NCI-H146 treated with DMSO at 0.1 percent for 48 hours (cell line): ENCODE results near the gene LIN54.
"Not testable (repeated sequence)": the region's sequence is repeated elsewhere in the genome, so short reads cannot be mapped to it uniquely, and the experiment has no call there.

ENCODE experiments used
- DNase-seq: peaks from one replicate; lab custom pipeline; 2025; ENCODE audit not compliant: unreplicated experiment; lab: John Stamatoyannopoulos, UW

LIN54 gene

DNA sequence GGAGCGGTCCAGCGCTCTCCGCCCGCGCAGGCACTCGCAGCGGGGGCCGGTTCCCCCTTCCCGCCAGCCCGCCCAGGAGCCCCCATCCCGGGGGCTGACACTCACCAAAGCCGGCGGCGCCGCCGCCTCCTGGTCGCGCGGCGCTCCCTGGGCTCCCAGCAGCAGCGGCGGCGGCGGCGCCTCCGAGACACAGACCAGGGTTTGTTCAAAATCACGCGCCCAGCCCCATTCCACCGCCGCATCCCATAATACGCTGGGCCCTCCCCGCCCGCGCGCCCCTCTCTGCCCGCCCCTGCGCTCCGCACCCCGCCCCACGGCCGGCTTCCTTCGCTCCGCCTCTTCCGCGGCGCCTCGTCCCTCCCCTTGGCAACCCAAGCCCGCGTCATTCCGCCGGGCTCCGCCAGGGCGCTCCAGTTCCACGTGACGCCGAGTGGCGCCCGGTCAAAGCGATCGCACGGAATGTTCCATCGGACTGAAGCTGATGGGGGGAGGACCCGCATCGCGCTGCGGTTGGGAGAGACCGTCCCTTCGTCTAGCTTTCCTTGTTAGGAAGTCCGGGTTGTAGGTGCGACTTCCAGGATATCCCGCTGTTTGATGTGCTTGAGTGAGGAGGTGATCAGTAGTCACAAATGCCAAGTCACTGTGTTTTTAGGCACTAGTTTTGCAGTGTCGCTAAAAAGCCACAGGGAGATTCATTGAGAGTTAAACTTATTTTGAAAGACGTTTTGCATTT lies 2.2 kb upstream of the LIN54 start:
- peak; percentile 65 for DNase-seq

DNA sequence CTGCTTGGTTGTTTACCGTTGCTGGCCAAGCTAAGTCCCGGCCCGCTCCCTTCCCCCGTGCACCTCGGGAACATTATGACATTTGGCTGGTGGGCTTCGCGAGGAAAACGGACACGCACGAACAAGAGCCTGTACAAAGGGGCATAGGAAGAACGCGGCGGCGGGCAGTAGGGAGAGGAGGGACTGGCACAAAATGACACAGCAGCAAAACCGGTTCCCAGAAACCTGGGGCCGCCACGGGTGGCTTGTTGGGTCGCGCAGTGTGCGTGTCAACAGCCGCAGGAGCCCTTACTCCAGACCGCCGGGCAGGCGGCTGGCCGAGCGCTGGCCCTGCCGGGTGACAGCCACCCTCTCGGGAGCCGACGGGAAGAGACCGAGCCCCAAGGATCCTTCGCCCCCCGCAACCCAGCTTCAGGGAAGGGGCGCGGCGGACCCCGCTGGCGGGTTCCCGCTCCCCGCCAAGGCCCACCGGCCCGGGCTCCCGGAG lies 1.6 kb upstream of the LIN54 start:
- no peak for DNase-seq

DNA sequence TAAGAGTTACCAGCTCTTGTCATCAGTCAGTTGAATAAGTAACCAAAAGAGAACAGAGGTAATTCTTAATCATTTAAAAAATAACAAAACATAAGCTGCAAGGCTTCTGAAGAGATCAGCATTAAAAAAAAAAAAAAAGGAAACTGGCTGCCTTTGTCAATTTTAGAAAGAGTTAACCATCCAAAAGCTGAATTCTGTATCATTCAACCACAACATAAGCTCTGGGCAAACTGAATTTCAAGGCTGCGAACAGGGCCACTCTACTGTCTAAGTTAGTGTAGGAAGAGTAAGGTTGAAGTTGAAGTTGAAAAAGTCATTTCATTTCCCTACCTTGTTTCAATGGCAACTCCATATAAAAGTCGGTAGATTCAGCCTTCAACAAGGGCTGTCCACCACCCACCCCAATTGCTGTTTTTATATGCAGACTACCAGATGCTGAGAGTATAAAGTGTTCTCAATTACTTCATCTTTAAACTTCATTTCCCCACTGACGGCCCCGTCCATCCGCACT lies 1.1 kb upstream of the LIN54 start:
- DNase-seq = no peak

DNA sequence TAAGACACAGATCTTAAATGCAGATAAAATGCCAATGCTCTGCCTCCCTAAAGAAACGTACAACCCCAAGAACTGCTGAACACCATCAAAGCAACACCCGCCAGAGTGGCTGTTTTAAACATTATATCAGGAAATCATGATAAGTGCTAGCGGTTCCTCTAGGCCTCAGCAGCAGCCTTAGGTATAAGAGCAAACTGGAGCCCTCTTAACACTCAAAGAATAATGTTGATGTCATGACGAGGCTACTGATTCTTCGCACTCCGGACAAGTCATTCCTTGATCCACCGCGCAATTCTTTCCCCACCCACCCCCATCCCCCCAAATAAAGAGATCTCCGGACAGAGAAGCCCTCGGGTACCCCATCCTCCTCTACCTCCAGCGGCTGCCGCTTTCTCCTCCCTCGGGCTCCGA lies 507 bp downstream of the LIN54 start:
- no peak for DNase-seq

DNA sequence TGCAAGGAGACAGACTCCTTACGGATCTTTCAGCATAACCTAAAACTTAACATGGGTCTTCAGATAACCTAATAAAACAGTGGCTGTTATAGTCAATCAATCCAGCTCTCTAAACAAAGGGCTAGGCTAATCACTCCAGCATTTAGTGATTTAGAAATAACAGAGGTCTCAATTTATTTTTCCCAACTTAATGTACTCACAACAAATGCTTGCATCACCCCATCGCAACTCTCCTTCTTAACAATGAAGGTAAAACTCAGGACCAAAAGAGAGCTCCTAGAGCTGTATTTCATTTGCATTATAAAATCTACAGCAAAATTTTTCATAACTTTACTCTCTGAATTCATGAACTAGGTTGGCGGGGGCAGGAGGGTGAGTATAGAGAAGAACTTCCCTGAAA lies 1.1 kb downstream of the LIN54 start:
- DNase-seq = no peak

DNA sequence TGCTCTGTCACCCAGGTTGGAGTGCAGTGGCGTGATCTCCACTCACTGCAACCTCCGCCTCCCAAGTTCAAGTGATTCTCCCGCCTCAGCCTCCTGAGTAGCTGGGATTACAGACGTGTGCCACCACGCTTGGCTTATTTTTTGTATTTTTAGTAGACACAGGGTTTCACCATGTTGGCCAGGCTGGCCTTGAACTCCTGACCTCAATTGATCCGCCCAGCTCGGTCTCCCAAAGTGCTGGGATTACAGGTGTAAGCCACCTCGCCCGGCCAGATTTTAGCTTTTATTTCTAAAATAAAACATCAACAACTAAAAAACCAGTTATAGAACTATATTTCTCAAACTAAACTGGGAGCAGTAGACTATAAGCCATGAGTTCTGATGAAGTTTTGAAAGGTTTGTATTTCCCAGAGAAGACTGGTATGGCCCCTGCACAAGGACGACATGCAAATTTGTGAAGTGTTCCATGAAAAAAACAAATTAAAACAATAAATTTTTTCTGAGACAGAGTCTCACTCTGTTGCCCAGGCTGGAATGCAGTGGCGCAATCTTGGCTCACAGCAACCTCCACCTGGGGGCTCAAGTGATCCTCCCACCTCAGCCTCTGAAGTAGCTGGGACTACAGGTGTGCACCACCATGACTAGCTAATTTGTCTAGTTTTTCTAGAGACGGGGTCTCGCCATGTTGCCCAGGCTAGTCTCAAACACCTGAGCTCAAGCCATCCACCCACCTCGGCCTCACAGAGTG lies 7.4 kb downstream of the LIN54 start:
- DNase-seq = not testable (repeated sequence)

DNA sequence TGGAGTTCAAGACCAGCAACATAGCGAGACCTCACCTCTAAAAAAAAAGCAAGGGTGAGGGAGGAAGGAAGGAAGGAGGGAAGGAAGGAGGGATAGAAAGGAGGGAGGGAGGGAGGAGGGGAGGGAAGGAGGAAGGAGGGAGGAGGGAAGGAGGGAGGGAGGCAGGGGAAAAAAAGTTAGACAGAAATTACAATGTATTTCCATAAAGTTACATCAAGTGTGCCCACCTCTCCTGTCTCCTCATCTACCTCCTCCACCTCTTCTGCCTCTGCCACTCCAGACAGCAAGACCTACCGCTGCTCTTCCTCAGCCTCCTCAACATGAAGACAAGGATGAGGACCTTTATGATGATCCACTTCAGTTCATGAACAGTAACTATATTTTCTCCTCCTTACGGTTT lies 8.3 kb downstream of the LIN54 start:
- DNase-seq = no peak

DNA sequence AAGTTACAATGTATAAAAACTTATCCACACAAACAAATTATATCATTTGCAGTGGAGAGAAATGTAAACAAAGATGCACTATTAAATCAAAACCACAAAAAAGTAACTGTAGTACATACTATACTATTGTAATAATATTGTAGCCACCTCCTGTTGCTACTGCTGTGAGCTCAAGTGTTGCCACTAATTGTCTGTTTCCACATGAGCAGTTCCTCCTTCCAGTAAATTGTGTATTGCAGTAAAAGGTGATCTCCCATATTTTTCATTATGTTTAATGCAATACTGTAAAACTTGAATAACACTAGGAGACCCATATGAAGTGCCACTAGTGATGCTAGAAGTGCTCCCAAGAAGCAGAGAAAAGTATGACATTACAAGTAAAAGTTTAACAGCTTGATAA lies 11.7 kb downstream of the LIN54 start:
- DNase-seq = no peak

DNA sequence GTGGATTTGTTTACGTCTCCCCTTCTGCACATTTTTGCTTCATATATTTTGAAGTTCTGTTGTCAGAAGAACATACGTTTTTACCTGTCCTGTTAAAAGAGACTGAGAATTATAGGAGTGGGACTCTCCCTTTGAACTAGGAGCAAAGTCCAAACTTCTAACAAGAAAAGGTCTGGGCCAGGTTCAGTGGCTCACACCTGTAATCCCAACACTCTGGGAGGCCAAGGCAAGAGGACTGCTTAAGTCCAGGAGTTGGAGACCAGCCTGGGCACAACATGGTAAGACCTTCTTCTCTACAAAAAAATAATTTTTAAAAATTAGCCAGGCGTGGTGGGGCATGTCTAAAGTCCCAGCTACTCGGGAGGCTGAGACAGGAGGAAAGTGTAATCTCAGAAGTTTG lies 15.8 kb downstream of the LIN54 start:
- DNase-seq = no peak

DNA sequence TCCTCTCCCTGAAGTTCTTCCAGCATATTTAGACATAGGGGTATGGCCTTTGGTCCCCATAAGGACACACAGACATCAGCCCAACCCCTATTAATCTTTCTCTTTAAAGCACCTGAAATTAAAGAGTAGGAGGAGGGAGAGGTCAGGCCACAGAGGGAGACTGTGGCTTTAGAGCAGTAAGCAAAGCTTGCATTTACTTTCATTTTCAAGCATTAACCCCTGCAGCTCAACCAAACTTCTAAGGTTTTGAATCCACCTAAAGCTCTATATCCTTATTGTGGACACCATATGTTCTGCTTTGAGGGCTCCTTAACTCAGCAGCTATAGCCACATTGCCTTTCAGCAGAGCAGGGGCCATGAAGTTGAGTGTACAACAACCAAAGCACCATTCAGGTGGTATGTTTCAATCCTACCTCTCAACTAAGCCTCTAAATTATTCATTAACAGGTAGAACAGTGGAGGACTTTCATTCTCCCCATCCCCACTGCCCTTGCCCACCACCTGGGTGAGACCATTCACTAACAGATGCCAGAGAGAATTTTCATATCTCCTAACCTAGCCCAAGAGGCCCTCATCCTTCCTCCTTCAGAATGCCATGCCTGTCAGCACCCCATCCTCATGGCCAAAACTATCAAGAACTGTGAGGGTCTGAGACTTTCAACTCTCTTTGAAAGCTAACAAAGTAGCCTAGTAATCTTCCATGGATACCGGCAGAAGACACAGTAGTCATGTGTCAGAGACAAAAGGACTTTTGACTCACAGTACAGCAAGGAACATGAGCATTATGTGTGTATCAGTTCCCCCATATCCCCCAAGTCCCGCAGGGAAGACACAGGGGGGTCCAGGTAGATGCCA lies 20.8 kb downstream of the LIN54 start:
- DNase-seq = no peak

DNA sequence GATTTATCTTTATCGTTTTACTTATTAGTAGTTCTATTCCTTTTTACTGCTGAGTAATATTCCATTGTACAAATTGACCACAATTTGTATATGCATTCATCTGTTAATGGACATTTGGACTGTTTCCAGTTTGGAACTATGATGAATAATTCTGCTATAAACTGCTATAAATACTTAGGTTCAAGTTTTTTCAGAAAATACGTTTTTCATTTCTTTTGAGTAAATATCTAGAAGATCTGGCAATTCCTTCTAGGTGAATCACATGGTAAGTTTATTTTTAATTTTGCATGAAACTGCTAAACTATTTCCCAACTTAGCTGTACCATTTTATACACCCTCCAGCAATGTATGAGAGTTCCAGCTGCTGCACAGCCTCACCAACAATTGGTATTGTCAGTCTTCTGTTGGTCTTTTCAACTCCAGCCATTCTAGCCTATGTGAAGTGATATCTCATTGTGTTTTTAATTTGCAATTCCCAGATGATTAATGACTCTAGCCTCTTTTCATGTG lies 22.2 kb downstream of the LIN54 start:
- DNase-seq = no peak

DNA sequence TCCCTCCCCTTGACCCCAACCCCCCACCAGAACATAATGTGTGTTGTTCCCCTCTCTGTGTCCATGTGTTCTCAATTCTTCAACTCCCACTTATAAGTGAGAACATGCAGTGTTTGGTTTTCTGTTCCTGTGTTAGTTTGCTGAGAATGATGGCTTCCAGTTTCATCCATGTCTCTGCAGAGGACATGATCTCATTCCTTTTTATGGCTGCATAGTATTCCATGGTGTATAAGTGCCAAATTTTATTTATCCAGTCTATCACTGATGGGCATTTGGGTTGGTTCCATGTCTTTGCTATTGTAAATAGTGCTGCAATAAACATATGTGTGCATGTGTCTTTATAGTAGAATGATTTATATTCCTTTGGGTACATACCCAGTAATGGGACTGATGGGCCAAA lies 23.1 kb downstream of the LIN54 start:
- not testable (repeated sequence) for DNase-seq

DNA sequence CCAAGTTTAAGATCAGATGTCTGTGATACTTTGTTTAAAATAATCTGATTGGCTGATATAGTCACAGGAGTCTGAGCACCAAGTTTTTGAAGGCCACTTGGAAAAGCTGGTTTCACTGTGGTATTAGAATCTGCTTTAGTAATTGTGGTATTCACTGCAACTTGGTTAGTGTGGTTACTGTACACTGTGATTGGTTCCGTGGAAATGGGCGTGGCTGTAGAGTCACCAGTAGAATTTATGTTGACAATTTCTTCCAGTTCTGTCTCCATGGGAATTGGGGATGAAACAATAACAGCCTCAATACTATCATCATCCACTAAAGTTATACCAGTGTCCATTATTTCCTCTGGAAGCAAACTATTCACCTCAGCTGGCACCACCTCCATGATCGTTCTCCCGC lies 26.2 kb downstream of the LIN54 start:
- DNase-seq = no peak

DNA sequence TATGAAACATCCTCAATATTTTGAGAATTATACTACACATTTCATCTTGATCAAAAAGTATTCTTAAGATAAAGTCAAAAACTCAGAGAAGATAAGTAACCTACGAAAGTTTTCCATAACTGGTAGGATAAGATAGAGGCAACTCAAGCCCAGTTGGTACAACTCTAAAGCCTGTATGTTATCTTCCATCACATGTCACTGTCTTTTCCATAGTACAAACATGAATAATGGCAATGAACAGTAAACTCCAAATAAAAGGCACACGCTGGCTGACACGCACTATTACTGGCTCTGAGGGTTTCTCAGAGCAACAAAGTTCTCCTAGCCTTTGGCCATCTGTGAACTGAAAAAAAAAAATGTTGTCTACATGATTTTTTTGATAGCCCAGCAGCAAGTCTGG lies 27.2 kb downstream of the LIN54 start:
- DNase-seq = no peak

DNA sequence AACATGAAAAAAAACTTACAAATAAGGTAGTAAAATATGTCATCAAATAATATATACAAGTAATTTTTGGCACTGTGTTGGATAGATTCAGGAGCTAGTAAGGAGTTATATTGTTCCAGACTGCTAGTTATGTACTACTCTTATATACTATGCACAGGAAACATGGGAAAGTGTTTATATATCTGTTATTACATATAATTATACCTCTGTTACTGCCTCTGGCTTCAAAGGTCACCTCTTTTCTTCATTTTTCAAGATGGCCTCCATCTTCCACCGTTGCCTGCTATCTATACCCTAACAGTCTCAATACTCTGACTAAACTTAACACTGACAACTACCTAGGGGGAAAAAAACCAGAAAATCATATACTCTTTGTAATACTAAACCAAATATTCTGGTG lies 29.5 kb downstream of the LIN54 start:
- DNase-seq = no peak

DNA sequence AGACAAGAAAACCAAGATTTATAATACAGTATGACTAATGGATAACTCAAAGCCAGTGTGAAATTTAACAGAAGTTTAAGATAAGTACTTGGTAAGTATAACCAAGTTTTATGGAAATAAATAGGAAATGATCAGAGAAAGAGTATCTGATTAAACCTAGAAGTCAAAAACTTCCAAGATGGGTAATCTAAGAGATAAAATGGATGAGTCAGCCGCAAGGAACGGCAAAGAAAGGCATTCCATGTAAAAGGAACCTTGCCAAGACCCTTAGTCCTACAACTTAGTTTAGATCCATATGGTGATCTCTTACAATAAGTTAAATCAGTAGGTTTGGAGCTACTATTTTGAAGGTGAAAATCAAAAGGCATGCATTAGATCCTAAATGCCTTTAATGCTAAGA lies 34.8 kb downstream of the LIN54 start:
- no peak for DNase-seq

DNA sequence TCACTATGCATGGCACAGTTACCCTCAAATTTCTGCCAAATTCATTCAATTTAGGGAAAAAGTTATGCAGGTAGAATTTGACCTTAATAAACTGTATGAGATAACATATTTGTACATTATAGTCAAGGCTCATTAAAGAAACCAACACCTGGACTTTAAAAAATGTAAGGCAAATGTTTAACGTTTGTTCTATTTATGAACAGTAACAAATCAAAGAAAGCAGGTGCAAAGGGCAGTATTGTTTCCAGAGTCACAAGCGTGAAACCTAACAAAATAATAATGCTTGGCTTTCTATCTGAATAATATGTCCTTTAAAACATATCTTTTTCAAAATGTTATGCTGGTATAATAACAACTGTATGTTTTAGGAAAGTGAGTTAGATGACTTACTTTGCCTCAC lies 41.2 kb downstream of the LIN54 start:
- no peak for DNase-seq

DNA sequence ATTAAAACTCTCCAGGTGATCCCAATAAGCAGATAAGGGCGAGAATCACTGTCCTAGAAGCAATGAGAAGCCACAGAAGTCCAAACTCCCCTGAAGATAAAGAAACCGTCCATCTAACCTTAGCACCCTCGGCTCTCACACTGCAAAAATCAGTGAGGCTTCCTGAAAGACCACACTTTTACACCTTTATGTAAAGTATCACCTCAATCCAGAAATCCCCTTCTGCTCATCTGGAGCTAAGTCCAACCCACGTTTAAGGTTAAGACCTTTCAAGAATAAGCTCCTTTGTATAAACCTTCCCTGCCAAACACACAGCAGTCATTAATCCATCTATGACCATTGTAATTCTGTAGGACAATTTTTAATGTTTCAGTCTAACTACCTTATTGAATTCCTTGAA lies 41.7 kb downstream of the LIN54 start:
- DNase-seq = no peak

DNA sequence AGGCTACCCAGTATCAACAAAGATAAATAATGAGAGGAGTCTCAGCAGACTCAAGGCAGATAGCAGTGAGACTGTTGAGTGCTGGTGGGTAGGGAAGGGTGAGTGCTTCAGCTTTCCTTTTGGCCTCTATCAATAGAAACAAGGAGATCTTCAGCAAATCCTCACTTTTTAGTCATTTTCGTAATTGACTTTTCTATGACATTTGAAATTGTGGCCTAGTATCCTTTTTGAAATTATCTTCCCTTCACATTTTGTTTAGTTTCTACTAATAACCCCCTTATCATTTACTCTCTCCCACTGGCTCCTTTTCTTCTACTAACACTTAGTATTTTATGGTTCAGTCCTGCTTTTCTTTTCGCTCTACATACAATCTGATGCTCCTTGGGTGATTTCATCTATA lies 44.9 kb downstream of the LIN54 start:
- no peak for DNase-seq

DNA sequence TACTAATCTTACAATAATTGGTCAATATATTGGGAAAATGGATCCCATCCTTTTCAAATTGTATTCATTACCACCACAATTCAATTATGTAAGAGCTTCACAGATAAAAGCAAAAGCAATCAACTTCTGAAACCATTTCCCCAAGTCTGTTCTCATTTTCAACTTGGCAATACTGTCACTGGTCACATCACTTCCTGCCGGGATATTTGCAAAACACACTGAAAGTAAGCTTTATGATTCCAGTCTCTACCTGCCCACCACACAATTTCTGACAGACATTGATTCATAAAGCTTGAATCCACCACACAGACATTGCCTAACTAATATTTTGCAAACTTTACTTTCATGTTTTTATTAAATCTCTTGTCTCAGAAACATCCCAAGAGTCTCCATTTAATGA lies 53.6 kb downstream of the LIN54 start:
- no peak for DNase-seq

DNA sequence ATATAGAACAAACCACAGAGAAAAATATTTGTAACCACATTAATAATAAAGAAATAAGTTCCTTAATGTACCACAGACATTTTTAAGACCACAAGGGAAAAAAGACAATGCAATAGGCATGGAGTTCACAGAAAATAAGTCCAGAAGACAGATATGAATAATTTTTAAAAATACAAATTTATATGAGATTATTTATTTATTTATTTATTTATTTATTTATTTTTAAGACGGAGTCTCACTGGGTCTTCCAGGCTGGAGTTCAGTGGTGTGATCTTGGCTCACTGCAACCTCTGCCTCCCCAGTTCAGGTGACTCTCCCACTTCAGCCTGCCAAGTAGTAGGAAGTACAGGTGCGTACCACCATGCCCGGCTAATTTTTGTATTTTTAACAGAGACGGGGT lies 56.4 kb downstream of the LIN54 start:
- DNase-seq = no peak
